OCI-LY7 (cell line): ENCODE results near the gene PDGFD.

ENCODE experiments used
- EZH2phosphoT487 ChIP-seq: fragments of 200-600 bp; sonication (generic); IDR thresholded peaks from 2 replicates; pipeline ENCODE4 v1.6.1; 2018; ENCODE audit warnings: low read depth, borderline replicate concordance, mild to moderate bottlenecking, mixed run types, antibody characterized with exemption, low read length, moderate library complexity, mixed read lengths
- TF ChIP-seq, protein P1 (sequence below): fragments of 200-600 bp; sonication (generic); conservative IDR thresholded peaks from 2 replicates; pipeline ENCODE4 v1.5.1; 2014; ENCODE audit warnings: mild to moderate bottlenecking, antibody characterized with exemption, low read length, moderate library complexity, mixed read lengths

- TF ChIP-seq, protein P1, sequence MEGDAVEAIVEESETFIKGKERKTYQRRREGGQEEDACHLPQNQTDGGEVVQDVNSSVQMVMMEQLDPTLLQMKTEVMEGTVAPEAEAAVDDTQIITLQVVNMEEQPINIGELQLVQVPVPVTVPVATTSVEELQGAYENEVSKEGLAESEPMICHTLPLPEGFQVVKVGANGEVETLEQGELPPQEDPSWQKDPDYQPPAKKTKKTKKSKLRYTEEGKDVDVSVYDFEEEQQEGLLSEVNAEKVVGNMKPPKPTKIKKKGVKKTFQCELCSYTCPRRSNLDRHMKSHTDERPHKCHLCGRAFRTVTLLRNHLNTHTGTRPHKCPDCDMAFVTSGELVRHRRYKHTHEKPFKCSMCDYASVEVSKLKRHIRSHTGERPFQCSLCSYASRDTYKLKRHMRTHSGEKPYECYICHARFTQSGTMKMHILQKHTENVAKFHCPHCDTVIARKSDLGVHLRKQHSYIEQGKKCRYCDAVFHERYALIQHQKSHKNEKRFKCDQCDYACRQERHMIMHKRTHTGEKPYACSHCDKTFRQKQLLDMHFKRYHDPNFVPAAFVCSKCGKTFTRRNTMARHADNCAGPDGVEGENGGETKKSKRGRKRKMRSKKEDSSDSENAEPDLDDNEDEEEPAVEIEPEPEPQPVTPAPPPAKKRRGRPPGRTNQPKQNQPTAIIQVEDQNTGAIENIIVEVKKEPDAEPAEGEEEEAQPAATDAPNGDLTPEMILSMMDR = no peak
- no peak for TF ChIP-seq EZH2phosphoT487
Measured at GRCh38 chr11:103870821-103871309, 293.1 kb downstream of the PDGFD start.
